Neural cell (in vitro differentiated cells): ENCODE measurements around the gene ARL4A. TPM values are rescaled to one million over a fixed set of nuclear protein-coding genes. Genes with fewer than 3 reads are reported as not detected.

Source experiments
- H2AFZ ChIP-seq: fragments of 200-600, 300-800 bp; sonication (generic), shearing (Covaris generic); 2 replicates; pipeline ENCODE4 v1.6.0; 2014; ENCODE audit warnings: low read depth, mild to moderate bottlenecking, antibody characterized with exemption, low read length, moderate library complexity
- H3F3A ChIP-seq: fragments of 200-600 bp; shearing (Covaris generic); 2 replicates; pipeline ENCODE4 v1.6.1; 2016; ENCODE audit warnings: mild to moderate bottlenecking, moderate library complexity, mixed read lengths, antibody characterized with exemption, low read length; ENCODE audit not compliant: insufficient read depth, poor library complexity, severe bottlenecking
- H3K27ac ChIP-seq: fragments of 200-600, 300-800 bp; sonication (generic), shearing (Covaris generic); 2 replicates; pipeline ENCODE4 v1.5.1; 2014; ENCODE audit warnings: mild to moderate bottlenecking, low read length, moderate library complexity
- H3K27me3 ChIP-seq: fragments of 300-800, 200-600 bp; sonication (generic), shearing (Covaris generic); 2 replicates; pipeline ENCODE4 v1.6.0; 2014; ENCODE audit warnings: mild to moderate bottlenecking, low read depth, low read length, moderate library complexity; ENCODE audit not compliant: insufficient read depth
- H3K36me3 ChIP-seq: fragments of 300-800, 200-600 bp; sonication (generic), shearing (Covaris generic); 2 replicates; pipeline ENCODE4 v1.5.1; 2014; ENCODE audit warnings: mild to moderate bottlenecking, antibody characterized with exemption, low read length, moderate library complexity; ENCODE audit not compliant: insufficient read depth
- H3K4me2 ChIP-seq: fragments of 300-800, 200-600 bp; sonication (generic), shearing (Covaris generic); 2 replicates; pipeline ENCODE4 v1.6.0; 2014; ENCODE audit warnings: mild to moderate bottlenecking, low read length
- H3K4me3 ChIP-seq: fragments of 300-800, 200-600 bp; sonication (generic), shearing (Covaris generic); 2 replicates; pipeline ENCODE4 v1.5.1; 2014; ENCODE audit warnings: mild to moderate bottlenecking, low read length, moderate library complexity
- H3K79me2 ChIP-seq: fragments of 200-600 bp; shearing (Covaris generic); replicated peaks from 2 replicates; pipeline ENCODE4 v1.6.0; 2014; ENCODE audit warnings: mild to moderate bottlenecking, low read length, moderate library complexity; ENCODE audit not compliant: insufficient read depth
- H3K9ac ChIP-seq: fragments of 300-800, 200-600 bp; sonication (generic), shearing (Covaris generic); 2 replicates; pipeline ENCODE4 v1.6.1; 2016; ENCODE audit warnings: mild to moderate bottlenecking, low read length, mixed read lengths
- H3K9me2 ChIP-seq: fragments of 200-600 bp; shearing (Covaris generic); 2 replicates; pipeline ENCODE4 v1.6.1; 2016; ENCODE audit warnings: mild to moderate bottlenecking, low read length, mixed read lengths; ENCODE audit not compliant: insufficient read depth
- H3K9me3 ChIP-seq: fragments of 200-600, 300-800 bp; sonication (generic), shearing (Covaris generic); 2 replicates; pipeline ENCODE4 v1.6.1; 2016; ENCODE audit warnings: mild to moderate bottlenecking, mixed run types, low read length, moderate library complexity, mixed read lengths
- H4K20me1 ChIP-seq: fragments of 200-600 bp; shearing (Covaris generic); 2 replicates; pipeline ENCODE4 v1.6.1; 2016; ENCODE audit warnings: mild to moderate bottlenecking, mixed run types; ENCODE audit not compliant: insufficient read depth
- CTCF ChIP-seq: fragments of 450-650 bp; IDR thresholded peaks from 2 replicates; pipeline ENCODE4 v1.5.1; 2014; ENCODE audit warnings: antibody characterized with exemption, mild to moderate bottlenecking, moderate library complexity; ENCODE audit not compliant: poor library complexity, severe bottlenecking
- EP300 ChIP-seq: fragments of 450-650 bp; conservative IDR thresholded peaks from 2 replicates; pipeline ENCODE4 v1.6.1; 2014; ENCODE audit warnings: antibody characterized with exemption, mild to moderate bottlenecking, moderate library complexity; ENCODE audit not compliant: poor library complexity, severe bottlenecking
- EZH2 ChIP-seq: fragments of 200-600, 300-800 bp; shearing (Covaris generic), sonication (generic); IDR thresholded peaks from 2 replicates; pipeline ENCODE4 v1.6.1; 2014; ENCODE audit warnings: antibody characterized with exemption, low read length, borderline replicate concordance, mild to moderate bottlenecking; ENCODE audit not compliant: insufficient read depth, poor library complexity, severe bottlenecking
- MXI1 ChIP-seq: fragments of 450-650 bp; conservative IDR thresholded peaks from 2 replicates; pipeline ENCODE4 v1.6.1; 2014; ENCODE audit warnings: antibody characterized with exemption, mild to moderate bottlenecking; ENCODE audit not compliant: poor library complexity, severe bottlenecking
- POLR2AphosphoS5 ChIP-seq: IDR thresholded peaks from 2 replicates; pipeline ENCODE4 v1.6.1; 2012
- RAD21 ChIP-seq: fragments of 450-650 bp; conservative IDR thresholded peaks from 2 replicates; pipeline ENCODE4 v1.6.1; 2014; ENCODE audit warnings: antibody characterized with exemption, mild to moderate bottlenecking, moderate library complexity
- REST ChIP-seq: IDR thresholded peaks from 2 replicates; pipeline ENCODE4 v1.6.1; 2012; ENCODE audit warnings: borderline replicate concordance
- SMC3 ChIP-seq: fragments of 450-650 bp; conservative IDR thresholded peaks from 2 replicates; pipeline ENCODE4 v1.6.1; 2014; ENCODE audit warnings: antibody characterized with exemption, mild to moderate bottlenecking, moderate library complexity; ENCODE audit not compliant: poor library complexity
- TAF1 ChIP-seq: IDR thresholded peaks from 2 replicates; pipeline ENCODE4 v1.6.1; 2012; ENCODE audit warnings: low read depth
- polyA plus RNA-seq: library from polyadenylated mRNA; depleted of rRNA; stranded (reverse); fragments of >200 nt; gene quantifications from 2 replicates; pipeline ENCODE4 v1.2.3, GENCODE V29; 2014

Gene ARL4A
- polyA plus RNA-seq, 1 donor from 2014 or later = 10.9 TPM

GRCh38 chr7:12674861-12675260 is 12.6 kb upstream of the ARL4A start:
- Histone ChIP-seq H3F3A (no peaks in the 10 kb centered on the region), H3K4me3 (no peak overlapping the region), H3K9me2 (no peaks in the 10 kb centered on the region), H2AFZ (no peak overlapping the region), H3K36me3 (no peaks in the 10 kb centered on the region), H3K27me3 (no peaks in the 10 kb centered on the region), H3K27ac (no peak overlapping the region), H4K20me1 (no peaks in the 10 kb centered on the region), H3K4me2 (no peak overlapping the region), H3K9ac (no peak overlapping the region), H3K9me3 (no peaks in the 10 kb centered on the region), H3K79me2 (no peaks in the 10 kb centered on the region)
- TF ChIP-seq MXI1 = no peak
- no peak for TF ChIP-seq REST
- no peak for TF ChIP-seq POLR2AphosphoS5
- TF ChIP-seq RAD21 = no peak
- no peak for TF ChIP-seq EP300
- no peak for TF ChIP-seq CTCF
- no peak for TF ChIP-seq EZH2
- TF ChIP-seq TAF1 = no peak
- TF ChIP-seq SMC3 = no peak

- Histone ChIP-seq H3K9me2 (no peaks in the 10 kb centered on the region), H2AFZ (no peak overlapping the region), H3K27ac (no peak overlapping the region), H3K9me3 (no peaks in the 10 kb centered on the region), H3K79me2 (no peaks in the 10 kb centered on the region), H4K20me1 (no peaks in the 10 kb centered on the region), H3K4me2 (no peak overlapping the region), H3K4me3 (no peak overlapping the region), H3F3A (no peaks in the 10 kb centered on the region), H3K27me3 (no peaks in the 10 kb centered on the region), H3K9ac (no peak overlapping the region), H3K36me3 (no peaks in the 10 kb centered on the region)
- TF ChIP-seq RAD21 (peak; percentile 65), CTCF (peak; percentile 65), POLR2AphosphoS5 (no peak), TAF1 (no peak), SMC3 (peak; percentile 66)
These were observed 3.5 kb upstream of the ARL4A start for GRCh38 chr7:12683678-12684585.
